Measurements from ENCODE around the gene TTC23L. TPM values are rescaled to one million over a fixed set of nuclear protein-coding genes. Genes with fewer than 3 reads are reported as not detected.
"Not testable (repeated sequence)": the region's sequence is repeated elsewhere in the genome, so short reads cannot be mapped to it uniquely, and the experiment has no call there.

Gene TTC23L
- polyA plus RNA-seq, 1 donor: 1.1 TPM

DNA sequence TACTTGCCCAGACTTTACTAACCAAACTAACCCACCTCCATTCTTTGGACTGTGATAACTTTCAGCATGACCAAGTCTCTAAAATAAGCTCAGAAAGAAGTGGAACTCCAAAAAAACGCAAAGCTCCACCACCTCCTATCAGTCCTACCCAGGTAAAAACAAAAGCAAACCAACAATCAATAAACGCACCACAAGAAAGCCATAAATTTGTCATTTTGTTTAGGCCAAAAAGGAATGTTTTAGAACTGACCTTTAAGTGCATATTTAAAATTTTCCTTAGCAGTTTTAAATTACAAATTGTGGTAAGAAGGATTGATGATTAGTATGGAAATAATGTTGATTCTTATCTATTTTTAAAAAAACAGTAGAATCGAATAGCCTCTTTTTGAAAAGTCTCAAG is 25.5 kb upstream of the TTC23L start:
- H3K27ac ChIP-seq (ENCODE audit: low read length): no peak overlapping the region
- peaks cover under 1% of the 10 kb centered on the region for H3K36me3 ChIP-seq (ENCODE audit: control insufficient read depth, insufficient read depth, low read length)
- 100% methylated on average over 1 of the region's 3 CpGs for WGBS (ENCODE audit: insufficient coverage, low lambda C conversion rate)
- no peaks in the 10 kb centered on the region for H3K9me3 ChIP-seq (ENCODE audit: control insufficient read depth, low read depth, low read length)
- H3K27me3 ChIP-seq (ENCODE audit: control insufficient read depth, insufficient read depth, low read length): no peaks in the 10 kb centered on the region
- DNase-seq: no peak
- H3K4me1 ChIP-seq (ENCODE audit: control insufficient read depth, insufficient read depth, low read length): no peaks in the 10 kb centered on the region
- no peak overlapping the region for H3K4me3 ChIP-seq (ENCODE audit: low read length)

DNA sequence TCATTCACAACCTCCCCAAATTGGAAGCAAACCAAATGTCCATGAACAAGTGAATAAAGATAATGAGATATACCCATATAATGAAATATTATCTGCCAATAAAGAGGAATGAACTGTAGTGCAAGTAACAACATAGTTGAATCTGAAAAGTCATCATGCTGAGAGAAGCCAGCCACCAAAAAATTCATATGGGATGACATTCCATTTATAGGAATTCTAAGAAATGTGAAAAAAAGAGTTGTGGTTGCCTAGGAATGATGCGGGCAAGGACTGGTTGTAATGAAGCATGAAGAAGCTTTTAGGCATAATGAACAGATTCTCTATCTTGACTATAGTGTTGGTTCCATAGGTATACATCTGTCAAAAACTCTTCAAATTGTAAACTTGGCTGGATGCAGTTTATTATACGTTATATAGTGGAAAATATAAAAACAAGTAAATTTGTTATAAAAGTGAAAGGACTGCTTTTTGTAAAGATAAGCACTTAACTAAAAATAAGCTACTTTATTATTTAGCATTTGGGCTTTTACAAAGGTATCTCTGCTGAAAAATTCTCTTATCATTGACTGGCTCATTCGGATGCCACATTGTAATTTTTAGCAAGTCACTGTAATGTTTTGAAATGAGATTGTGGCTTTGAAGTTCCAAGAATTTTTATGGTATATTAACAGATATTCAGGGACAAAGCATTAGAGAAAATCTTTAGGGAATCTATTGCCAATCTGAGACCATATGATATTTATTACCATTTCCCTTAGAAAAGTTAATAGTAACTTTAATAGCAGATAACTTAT is 21.2 kb upstream of the TTC23L start:
- Histone ChIP-seq H3K27me3 (ENCODE audit: control insufficient read depth, insufficient read depth, low read length) (no peaks in the 10 kb centered on the region), H3K9me3 (ENCODE audit: control insufficient read depth, low read depth, low read length) (no peaks in the 10 kb centered on the region), H3K36me3 (ENCODE audit: control insufficient read depth, insufficient read depth, low read length) (peaks cover under 1% of the 10 kb centered on the region), H3K27ac (ENCODE audit: low read length) (no peak overlapping the region), H3K4me3 (ENCODE audit: low read length) (no peak overlapping the region), H3K4me1 (ENCODE audit: control insufficient read depth, insufficient read depth, low read length) (no peaks in the 10 kb centered on the region)
- WGBS (ENCODE audit: insufficient coverage, low lambda C conversion rate): 100% methylated on average over 1 of the region's 3 CpGs
- DNase-seq: no peak

DNA sequence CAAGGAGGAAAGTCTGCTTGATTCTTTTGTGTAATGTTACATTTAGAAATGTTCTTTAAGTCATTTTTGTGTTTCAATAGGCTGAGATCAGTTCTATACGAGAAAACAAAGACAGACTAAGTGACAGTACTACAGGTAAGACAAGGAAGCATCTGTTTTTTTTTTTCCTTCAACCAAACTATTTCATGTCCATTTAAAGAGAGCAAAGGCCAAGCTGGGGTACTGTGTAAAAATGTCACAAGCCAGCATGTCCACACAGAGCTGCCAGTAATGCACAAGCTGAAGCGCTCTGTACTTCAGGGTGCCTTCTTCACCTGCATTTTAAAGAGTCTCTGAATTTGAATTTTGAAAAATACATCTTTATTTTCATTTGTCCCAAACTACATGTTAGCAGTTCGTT is 20.2 kb upstream of the TTC23L start:
- H3K9me3 ChIP-seq (ENCODE audit: control insufficient read depth, low read depth, low read length): no peaks in the 10 kb centered on the region
- H3K27me3 ChIP-seq (ENCODE audit: control insufficient read depth, insufficient read depth, low read length): no peaks in the 10 kb centered on the region
- H3K4me1 ChIP-seq (ENCODE audit: control insufficient read depth, insufficient read depth, low read length): no peaks in the 10 kb centered on the region
- DNase-seq: no peak
- WGBS (ENCODE audit: insufficient coverage, low lambda C conversion rate): 100% methylated on average over 1 of the region's 3 CpGs
- H3K4me3 ChIP-seq (ENCODE audit: low read length): no peak overlapping the region
- H3K27ac ChIP-seq (ENCODE audit: low read length): no peak overlapping the region
- peaks cover 9% of the 10 kb centered on the region for H3K36me3 ChIP-seq (ENCODE audit: control insufficient read depth, insufficient read depth, low read length)

DNA sequence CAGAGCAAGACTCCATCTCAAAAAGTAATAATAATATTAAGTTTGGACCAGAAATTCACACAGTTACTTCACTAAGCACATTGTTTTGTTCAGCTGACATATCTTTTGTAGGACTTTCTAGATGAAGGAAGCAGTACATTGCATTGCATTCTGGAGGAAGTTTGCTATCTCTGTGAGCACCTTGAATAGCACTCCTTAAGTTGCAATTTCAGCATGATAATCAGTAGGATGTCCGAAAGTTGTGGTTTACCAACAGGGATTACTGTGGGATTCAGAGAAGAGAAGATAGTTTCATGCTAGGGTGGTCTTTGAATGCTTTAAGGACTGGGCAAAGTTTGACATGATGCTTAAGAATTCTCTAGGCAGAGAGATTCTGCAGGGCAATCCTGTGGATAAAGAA is 18.4 kb upstream of the TTC23L start:
- no peak overlapping the region for H3K27ac ChIP-seq (ENCODE audit: low read length)
- H3K4me3 ChIP-seq (ENCODE audit: low read length): no peak overlapping the region
- H3K4me1 ChIP-seq (ENCODE audit: control insufficient read depth, insufficient read depth, low read length): no peaks in the 10 kb centered on the region
- H3K9me3 ChIP-seq (ENCODE audit: control insufficient read depth, low read depth, low read length): no peaks in the 10 kb centered on the region
- 80% methylated on average over 1 of the region's 1 CpG for WGBS (ENCODE audit: insufficient coverage, low lambda C conversion rate)
- DNase-seq: no peak
- peaks cover 22% of the 10 kb centered on the region for H3K36me3 ChIP-seq (ENCODE audit: control insufficient read depth, insufficient read depth, low read length)
- H3K27me3 ChIP-seq (ENCODE audit: control insufficient read depth, insufficient read depth, low read length): no peaks in the 10 kb centered on the region

DNA sequence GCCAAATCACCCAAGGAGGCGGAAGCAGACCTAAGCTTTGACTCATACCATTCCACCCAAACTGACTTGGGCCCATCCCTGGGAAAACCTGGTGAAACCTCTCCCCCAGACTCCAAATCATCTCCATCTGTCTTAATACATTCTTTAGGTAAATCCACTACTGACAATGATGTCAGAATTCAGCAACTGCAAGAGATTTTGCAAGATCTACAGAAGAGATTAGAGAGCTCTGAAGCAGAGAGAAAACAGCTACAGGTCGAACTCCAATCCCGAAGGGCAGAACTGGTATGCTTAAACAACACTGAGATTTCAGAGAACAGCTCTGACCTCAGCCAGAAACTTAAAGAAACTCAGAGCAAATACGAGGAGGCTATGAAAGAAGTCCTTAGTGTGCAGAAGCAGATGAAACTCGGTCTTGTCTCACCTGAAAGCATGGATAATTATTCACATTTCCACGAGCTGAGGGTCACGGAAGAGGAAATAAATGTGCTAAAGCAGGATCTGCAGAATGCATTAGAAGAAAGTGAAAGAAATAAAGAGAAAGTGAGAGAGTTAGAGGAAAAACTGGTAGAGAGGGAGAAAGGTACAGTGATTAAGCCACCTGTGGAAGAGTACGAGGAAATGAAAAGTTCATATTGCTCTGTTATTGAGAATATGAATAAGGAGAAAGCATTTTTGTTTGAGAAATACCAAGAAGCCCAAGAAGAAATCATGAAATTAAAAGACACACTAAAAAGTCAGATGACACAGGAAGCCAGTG is 15.8 kb upstream of the TTC23L start:
- Histone ChIP-seq H3K36me3 (ENCODE audit: control insufficient read depth, insufficient read depth, low read length) (peaks cover 40% of the 10 kb centered on the region), H3K4me1 (ENCODE audit: control insufficient read depth, insufficient read depth, low read length) (no peaks in the 10 kb centered on the region), H3K27me3 (ENCODE audit: control insufficient read depth, insufficient read depth, low read length) (no peaks in the 10 kb centered on the region), H3K4me3 (ENCODE audit: low read length) (no peak overlapping the region), H3K9me3 (ENCODE audit: control insufficient read depth, low read depth, low read length) (no peaks in the 10 kb centered on the region), H3K27ac (ENCODE audit: low read length) (no peak overlapping the region)
- WGBS (ENCODE audit: insufficient coverage, low lambda C conversion rate): 90% methylated on average over 7 of the region's 8 CpGs
- DNase-seq: no peak

DNA sequence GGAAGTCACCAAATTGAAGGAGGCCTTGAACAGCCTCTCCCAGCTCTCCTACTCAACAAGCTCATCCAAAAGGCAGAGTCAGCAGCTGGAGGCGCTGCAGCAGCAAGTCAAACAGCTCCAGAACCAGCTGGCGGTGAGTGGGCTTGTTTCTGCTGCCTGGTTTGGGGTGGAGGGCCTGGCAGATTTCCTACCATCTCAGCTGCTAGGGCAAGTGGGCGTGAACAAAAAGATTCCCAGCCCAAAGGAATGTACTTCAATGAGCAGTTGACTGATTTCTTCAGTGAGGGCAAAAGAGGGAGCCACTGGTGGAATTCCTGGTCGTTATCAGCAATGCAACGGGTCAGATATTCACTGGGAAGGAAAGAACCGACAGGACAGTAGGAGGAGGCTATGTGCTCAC is 12.6 kb upstream of the TTC23L start:
- H3K4me3 ChIP-seq (ENCODE audit: low read length): no peak overlapping the region
- peaks cover 52% of the 10 kb centered on the region for H3K36me3 ChIP-seq (ENCODE audit: control insufficient read depth, insufficient read depth, low read length)
- no peak overlapping the region for H3K27ac ChIP-seq (ENCODE audit: low read length)
- no peaks in the 10 kb centered on the region for H3K27me3 ChIP-seq (ENCODE audit: control insufficient read depth, insufficient read depth, low read length)
- no peaks in the 10 kb centered on the region for H3K4me1 ChIP-seq (ENCODE audit: control insufficient read depth, insufficient read depth, low read length)
- DNase-seq: no peak
- no peaks in the 10 kb centered on the region for H3K9me3 ChIP-seq (ENCODE audit: control insufficient read depth, low read depth, low read length)
- WGBS (ENCODE audit: insufficient coverage, low lambda C conversion rate): 80% methylated on average over 1 of the region's 6 CpGs

DNA sequence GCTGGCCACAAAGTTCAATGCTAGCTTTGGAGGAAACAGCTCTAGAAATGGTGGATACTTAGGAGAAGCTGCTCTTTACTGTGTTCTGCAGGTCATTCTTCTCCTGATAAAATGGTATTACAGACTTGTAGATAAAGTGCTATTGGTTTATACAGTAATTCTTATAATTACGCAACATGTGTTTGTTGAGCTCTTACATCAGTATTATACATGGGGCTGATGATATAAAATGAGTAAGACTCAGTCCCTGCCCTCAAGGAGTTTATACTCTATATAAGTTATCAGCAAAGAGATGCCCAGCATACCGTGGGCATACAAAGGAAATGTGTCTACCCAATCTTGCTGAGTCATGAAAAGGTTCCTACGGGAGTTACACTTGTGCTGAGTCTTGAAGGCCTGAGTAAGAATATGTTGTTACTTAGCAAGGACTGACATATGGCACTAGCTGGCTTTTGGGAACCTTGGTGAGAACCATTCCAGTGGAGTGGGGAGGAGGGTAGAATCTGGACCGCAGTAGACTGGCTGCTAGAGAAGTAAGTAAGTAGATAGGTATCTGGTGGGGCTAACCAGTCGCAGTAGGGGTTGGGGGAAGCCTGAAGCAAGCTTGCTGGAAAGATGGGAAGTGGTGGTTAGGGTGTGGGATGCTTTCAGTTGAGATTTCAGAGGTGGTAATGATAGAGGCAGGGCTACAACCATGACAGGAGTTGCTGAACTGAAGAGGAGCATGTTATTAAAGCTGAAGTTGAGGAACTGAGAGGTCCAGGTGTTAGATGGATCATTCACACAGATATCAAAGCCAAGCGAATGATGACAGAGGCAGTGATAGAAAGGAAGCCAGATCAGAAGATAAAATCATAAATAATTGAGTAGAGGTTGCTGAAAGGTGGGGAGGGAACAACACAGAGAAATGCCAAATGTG is 11.1 kb upstream of the TTC23L start:
- 96% methylated on average over 3 of the region's 6 CpGs for WGBS (ENCODE audit: insufficient coverage, low lambda C conversion rate)
- no peak for DNase-seq
- Histone ChIP-seq H3K4me3 (ENCODE audit: low read length) (no peak overlapping the region), H3K4me1 (ENCODE audit: control insufficient read depth, insufficient read depth, low read length) (no peaks in the 10 kb centered on the region), H3K27me3 (ENCODE audit: control insufficient read depth, insufficient read depth, low read length) (no peaks in the 10 kb centered on the region), H3K9me3 (ENCODE audit: control insufficient read depth, low read depth, low read length) (no peaks in the 10 kb centered on the region), H3K36me3 (ENCODE audit: control insufficient read depth, insufficient read depth, low read length) (peaks cover 53% of the 10 kb centered on the region), H3K27ac (ENCODE audit: low read length) (no peak overlapping the region)

DNA sequence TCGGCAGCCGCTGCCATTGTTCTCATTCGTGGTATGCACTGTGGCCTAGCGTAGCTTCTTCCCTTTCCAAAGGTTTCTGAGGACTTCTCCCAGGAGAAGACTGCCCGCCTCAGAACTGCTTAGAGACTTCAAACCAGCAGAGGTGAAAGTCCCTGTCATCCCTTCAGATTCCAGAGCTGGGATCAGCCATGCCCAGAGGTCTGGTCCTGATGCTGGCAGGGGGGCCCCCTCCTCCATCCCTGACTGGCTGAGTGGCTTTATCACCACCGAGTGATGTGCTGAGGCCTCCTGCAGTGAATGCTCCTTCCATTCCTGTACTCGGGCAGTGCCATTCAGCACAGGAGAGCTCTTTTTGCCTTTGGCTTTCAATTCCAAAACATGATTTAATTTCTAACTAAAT is 8.1 kb upstream of the TTC23L start:
- not testable (repeated sequence) for H3K27ac ChIP-seq (ENCODE audit: low read length); H3K4me1 ChIP-seq (ENCODE audit: control insufficient read depth, insufficient read depth, low read length); H3K27me3 ChIP-seq (ENCODE audit: control insufficient read depth, insufficient read depth, low read length); H3K9me3 ChIP-seq (ENCODE audit: control insufficient read depth, low read depth, low read length); DNase-seq; H3K4me3 ChIP-seq (ENCODE audit: low read length)
- peaks cover 33% of the 10 kb centered on the region for H3K36me3 ChIP-seq (ENCODE audit: control insufficient read depth, insufficient read depth, low read length)
- WGBS (ENCODE audit: insufficient coverage, low lambda C conversion rate): no CpG with 5 or more reads among the region's 7 CpGs

DNA sequence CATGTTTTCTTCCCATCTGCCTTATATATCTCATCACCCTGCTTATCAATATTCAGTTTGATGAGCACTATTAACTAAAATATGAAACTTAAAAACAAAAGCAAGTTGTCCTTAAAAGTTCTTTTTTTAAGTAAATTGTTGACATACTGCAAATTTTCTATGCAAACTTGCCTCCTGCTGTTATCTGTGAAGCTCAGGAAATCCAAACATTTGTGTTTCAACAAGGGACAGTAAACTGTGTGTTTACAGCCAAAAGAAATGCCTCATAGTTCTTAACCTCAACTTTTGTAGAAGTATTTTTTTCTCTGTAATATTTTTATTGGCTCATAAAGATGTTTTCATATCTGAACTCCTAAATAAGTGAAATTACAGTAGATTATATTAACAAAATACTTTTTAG is 7.7 kb upstream of the TTC23L start:
- DNase-seq: no peak
- no peaks in the 10 kb centered on the region for H3K27me3 ChIP-seq (ENCODE audit: control insufficient read depth, insufficient read depth, low read length)
- H3K36me3 ChIP-seq (ENCODE audit: control insufficient read depth, insufficient read depth, low read length): peaks cover 31% of the 10 kb centered on the region
- H3K4me3 ChIP-seq (ENCODE audit: low read length): no peak overlapping the region
- no peaks in the 10 kb centered on the region for H3K4me1 ChIP-seq (ENCODE audit: control insufficient read depth, insufficient read depth, low read length)
- H3K9me3 ChIP-seq (ENCODE audit: control insufficient read depth, low read depth, low read length): no peaks in the 10 kb centered on the region
- no peak overlapping the region for H3K27ac ChIP-seq (ENCODE audit: low read length)

DNA sequence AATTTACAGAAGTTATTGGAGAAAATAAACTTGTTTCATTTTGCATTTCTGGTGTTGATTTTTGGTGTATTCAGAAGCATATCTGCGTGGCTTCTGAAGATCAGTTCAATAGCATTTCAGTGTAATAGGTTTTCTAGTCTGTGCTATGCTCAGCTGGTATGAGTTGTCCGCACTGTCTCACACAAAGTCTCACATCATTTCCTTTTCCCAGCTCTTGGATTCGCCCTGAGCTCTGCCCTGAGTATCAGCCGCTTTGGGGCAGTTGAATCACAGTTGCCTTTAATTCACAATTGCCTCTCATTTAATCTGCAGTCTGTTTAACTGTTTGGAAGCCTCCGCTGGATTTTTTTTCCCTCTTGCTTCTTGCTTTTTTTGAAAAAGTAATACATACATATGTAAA is 6.4 kb upstream of the TTC23L start:
- H3K27me3 ChIP-seq (ENCODE audit: control insufficient read depth, insufficient read depth, low read length): no peaks in the 10 kb centered on the region
- H3K36me3 ChIP-seq (ENCODE audit: control insufficient read depth, insufficient read depth, low read length): peaks cover 19% of the 10 kb centered on the region
- WGBS (ENCODE audit: insufficient coverage, low lambda C conversion rate): 100% methylated on average over 1 of the region's 5 CpGs
- DNase-seq: no peak
- no peak overlapping the region for H3K4me3 ChIP-seq (ENCODE audit: low read length)
- no peak overlapping the region for H3K27ac ChIP-seq (ENCODE audit: low read length)
- no peaks in the 10 kb centered on the region for H3K4me1 ChIP-seq (ENCODE audit: control insufficient read depth, insufficient read depth, low read length)
- no peaks in the 10 kb centered on the region for H3K9me3 ChIP-seq (ENCODE audit: control insufficient read depth, low read depth, low read length)

Measured in large intestine (tissue), 3 donors.